ENCODE data around the gene FHOD1.

Gene FHOD1

GRCh38 chr16:67244387-67245185 is 2.7 kb downstream of the FHOD1 start:
- Histone ChIP-seq H3K27ac (ENCODE audit: extremely low read depth, low read depth, low read length) (no peak overlapping the region), H3K9me3 (ENCODE audit: control insufficient read depth, insufficient read depth, low read depth, low read length) (no peaks in the 10 kb centered on the region), H3K36me3 (ENCODE audit: control insufficient read depth in 2 of 2, insufficient read depth in 1 of 2, low read length in 2 of 2) (peaks cover 0 to 9% of the 10 kb centered on the region in 2 experiments; a peak in 1 of 3 replicates), H3K4me3 (ENCODE audit: low read depth, low read length) (no peak overlapping the region), H3K4me1 (ENCODE audit: control insufficient read depth, insufficient read depth, low read length) (peaks cover 9% of the 10 kb centered on the region)
- ChIA-PET CTCF (interaction anchor here (0.5 to 2.3 kb wide), 8 partner anchors 12 to 222 kb away, joined by 3 to 5 read pairs (median 4); partner anchors contain the start of gene TMEM208), POLR2A (interaction anchor here (0.5 to 7.4 kb wide), 6 partner anchors 14 to 641 kb away, joined by 3 to 109 read pairs (median 4); partner anchors contain the start of gene TMEM208)
- TF ChIP-seq SP2 (tag by site-specific recombination; IDR thresholded peaks at IDR 0.05): peak; percentile 24; the same call in 1 of the 2 replicates
- TF ChIP-seq ZNF366 (tag by site-specific recombination; conservative IDR thresholded peaks at IDR 0.05): no peak

- Histone ChIP-seq H3K9me3 (ENCODE audit: control insufficient read depth, insufficient read depth, low read depth, low read length) (no peaks in the 10 kb centered on the region), H3K36me3 (ENCODE audit: control insufficient read depth in 2 of 2, insufficient read depth in 1 of 2, low read length in 2 of 2) (peaks cover 0 to 20% of the 10 kb centered on the region in 2 experiments; a peak in 1 of 3 replicates), H3K4me3 (ENCODE audit: low read depth, low read length) (no peak overlapping the region), H3K27ac (ENCODE audit: extremely low read depth, low read depth, low read length) (no peak overlapping the region), H3K4me1 (ENCODE audit: control insufficient read depth, insufficient read depth, low read length) (peaks cover 9% of the 10 kb centered on the region)
- ChIA-PET CTCF (interaction anchor here (0.9 to 1.4 kb wide), 2 partner anchors 16 to 17 kb away, joined by 3 read pairs; partner anchors contain the start of gene TMEM208), POLR2A (interaction anchor here (1.3 to 7.4 kb wide), 2 partner anchors 13 to 46 kb away, joined by 4 to 109 read pairs; partner anchors contain the start of gene TMEM208)
- TF ChIP-seq ZIC2 (tag by site-specific recombination; IDR thresholded peaks at IDR 0.05) (0 out of 2 replicates have a peak, but pooled peaks have one; percentile 10), GLIS1 (tag by site-specific recombination; IDR thresholded peaks at IDR 0.05) (no peak)
These were observed 3.8 kb downstream of the FHOD1 start for GRCh38 chr16:67243481-67243880.

GRCh38 chr16:67242138-67242730 is 5.0 kb downstream of the FHOD1 start:
- peaks cover 0 to 33% of the 10 kb centered on the region in 2 experiments; a peak in 1 of 3 replicates for H3K36me3 ChIP-seq (ENCODE audit: control insufficient read depth in 2 of 2, insufficient read depth in 1 of 2, low read length in 2 of 2)
- CTCF ChIA-PET: interaction anchor here (1.4 kb wide), 1 partner anchor 16 kb away, joined by 3 read pairs; no protein-coding TSS in a partner anchor
- no peak overlapping the region for H3K4me3 ChIP-seq (ENCODE audit: low read depth, low read length)
- H3K4me1 ChIP-seq (ENCODE audit: control insufficient read depth, insufficient read depth, low read length): peaks cover 4% of the 10 kb centered on the region; the same call in 1 of the 2 replicates
- no peak overlapping the region for H3K27ac ChIP-seq (ENCODE audit: extremely low read depth, low read depth, low read length)
- TF ChIP-seq ZNF239 (tag by site-specific recombination; IDR thresholded peaks at IDR 0.05): no peak
- peak; percentile 77; the same call in 1 of the 2 replicates for TF ChIP-seq ZNF449 (tag by site-specific recombination; IDR thresholded peaks at IDR 0.05)
- POLR2A ChIA-PET: no interaction called here
- H3K9me3 ChIP-seq (ENCODE audit: control insufficient read depth, insufficient read depth, low read depth, low read length): no peaks in the 10 kb centered on the region

GRCh38 chr16:67241008-67241900 is 6.0 kb downstream of the FHOD1 start:
- TF ChIP-seq EGR2 (tag by site-specific recombination; IDR thresholded peaks at IDR 0.05; ENCODE audit: low read depth): peak; percentile 79
- peak; percentile 30; the same call in 1 of the 2 replicates for TF ChIP-seq ZNF335 (tag by site-specific recombination; conservative IDR thresholded peaks at IDR 0.05)
- TF ChIP-seq ZFHX2 (tag by site-specific recombination; conservative IDR thresholded peaks at IDR 0.05): peak; percentile 77
- TF ChIP-seq YY2 (tag by site-specific recombination; IDR thresholded peaks at IDR 0.05): no peak
- peak; percentile 35; the same call in 1 of the 2 replicates for TF ChIP-seq GLIS2 (tag by site-specific recombination; IDR thresholded peaks at IDR 0.05)
- H3K36me3 ChIP-seq (ENCODE audit: control insufficient read depth in 2 of 2, insufficient read depth in 1 of 2, low read length in 2 of 2): peaks cover 1 to 41% of the 10 kb centered on the region in 2 experiments; a peak in 2 of 3 replicates
- ChIA-PET CTCF (interaction anchor here (1.4 kb wide), 1 partner anchor 17 kb away, joined by 3 read pairs; no protein-coding TSS in a partner anchor), POLR2A (interaction anchor here (1.9 kb wide), 1 partner anchor 14 kb away, joined by 6 read pairs; the partner anchor contains the start of gene TMEM208)
- peaks cover 4% of the 10 kb centered on the region; the same call in 1 of the 2 replicates for H3K4me1 ChIP-seq (ENCODE audit: control insufficient read depth, insufficient read depth, low read length)
- no peak overlapping the region for H3K27ac ChIP-seq (ENCODE audit: extremely low read depth, low read depth, low read length)
- H3K9me3 ChIP-seq (ENCODE audit: control insufficient read depth, insufficient read depth, low read depth, low read length): no peaks in the 10 kb centered on the region
- no peak overlapping the region for H3K4me3 ChIP-seq (ENCODE audit: low read depth, low read length)

Data from HEK293 (cell line).